ENCODE results near the gene SUN3. TPM values are rescaled to one million over a fixed set of nuclear protein-coding genes. Genes with fewer than 3 reads are reported as not detected.

The SUN3 gene
- total RNA-seq, 1 experiment from 2014 or later: not detected

DNA sequence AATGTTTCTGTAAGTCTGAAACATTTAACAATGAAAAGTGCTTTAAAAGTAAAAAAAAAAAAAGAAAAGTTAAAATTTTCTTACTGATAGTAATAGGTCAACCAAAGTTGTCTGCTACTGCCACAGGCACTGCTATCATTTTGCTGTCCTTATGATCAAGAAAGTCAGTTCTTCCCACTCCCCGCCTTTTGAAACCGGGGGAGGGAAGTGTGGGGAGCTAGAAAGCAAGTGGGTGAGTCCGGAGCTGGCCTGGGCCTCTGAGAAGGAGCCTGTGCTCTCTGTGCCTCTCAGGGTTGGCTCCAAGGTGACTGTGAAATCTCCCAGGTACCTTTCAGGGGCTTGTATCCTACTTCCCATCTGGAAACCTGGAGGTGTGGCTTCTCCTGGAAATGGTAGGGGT is 13.7 kb upstream of the SUN3 start (continued):
- TF ChIP-seq, protein P1, sequence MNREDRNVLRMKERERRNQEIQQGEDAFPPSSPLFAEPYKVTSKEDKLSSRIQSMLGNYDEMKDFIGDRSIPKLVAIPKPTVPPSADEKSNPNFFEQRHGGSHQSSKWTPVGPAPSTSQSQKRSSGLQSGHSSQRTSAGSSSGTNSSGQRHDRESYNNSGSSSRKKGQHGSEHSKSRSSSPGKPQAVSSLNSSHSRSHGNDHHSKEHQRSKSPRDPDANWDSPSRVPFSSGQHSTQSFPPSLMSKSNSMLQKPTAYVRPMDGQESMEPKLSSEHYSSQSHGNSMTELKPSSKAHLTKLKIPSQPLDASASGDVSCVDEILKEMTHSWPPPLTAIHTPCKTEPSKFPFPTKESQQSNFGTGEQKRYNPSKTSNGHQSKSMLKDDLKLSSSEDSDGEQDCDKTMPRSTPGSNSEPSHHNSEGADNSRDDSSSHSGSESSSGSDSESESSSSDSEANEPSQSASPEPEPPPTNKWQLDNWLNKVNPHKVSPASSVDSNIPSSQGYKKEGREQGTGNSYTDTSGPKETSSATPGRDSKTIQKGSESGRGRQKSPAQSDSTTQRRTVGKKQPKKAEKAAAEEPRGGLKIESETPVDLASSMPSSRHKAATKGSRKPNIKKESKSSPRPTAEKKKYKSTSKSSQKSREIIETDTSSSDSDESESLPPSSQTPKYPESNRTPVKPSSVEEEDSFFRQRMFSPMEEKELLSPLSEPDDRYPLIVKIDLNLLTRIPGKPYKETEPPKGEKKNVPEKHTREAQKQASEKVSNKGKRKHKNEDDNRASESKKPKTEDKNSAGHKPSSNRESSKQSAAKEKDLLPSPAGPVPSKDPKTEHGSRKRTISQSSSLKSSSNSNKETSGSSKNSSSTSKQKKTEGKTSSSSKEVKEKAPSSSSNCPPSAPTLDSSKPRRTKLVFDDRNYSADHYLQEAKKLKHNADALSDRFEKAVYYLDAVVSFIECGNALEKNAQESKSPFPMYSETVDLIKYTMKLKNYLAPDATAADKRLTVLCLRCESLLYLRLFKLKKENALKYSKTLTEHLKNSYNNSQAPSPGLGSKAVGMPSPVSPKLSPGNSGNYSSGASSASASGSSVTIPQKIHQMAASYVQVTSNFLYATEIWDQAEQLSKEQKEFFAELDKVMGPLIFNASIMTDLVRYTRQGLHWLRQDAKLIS (CRISPR knock-in tag; IDR thresholded peaks at IDR 0.05; ENCODE audit: borderline replicate concordance): no peak
- TF ChIP-seq JUN (CRISPR knock-in tag; IDR thresholded peaks at IDR 0.05) (no peak), SOX15 (CRISPR knock-in tag; IDR thresholded peaks at IDR 0.05) (no peak), FOXJ3 (CRISPR knock-in tag; IDR thresholded peaks at IDR 0.05; ENCODE audit: borderline replicate concordance) (no peak), ETV6 (CRISPR knock-in tag; IDR thresholded peaks at IDR 0.05) (no peak), JAZF1 (CRISPR knock-in tag; IDR thresholded peaks at IDR 0.05) (no peak), ZNF317 (CRISPR knock-in tag; IDR thresholded peaks at IDR 0.05; ENCODE audit: borderline replicate concordance, low read depth) (no peak)
- TF ChIP-seq, protein P2, sequence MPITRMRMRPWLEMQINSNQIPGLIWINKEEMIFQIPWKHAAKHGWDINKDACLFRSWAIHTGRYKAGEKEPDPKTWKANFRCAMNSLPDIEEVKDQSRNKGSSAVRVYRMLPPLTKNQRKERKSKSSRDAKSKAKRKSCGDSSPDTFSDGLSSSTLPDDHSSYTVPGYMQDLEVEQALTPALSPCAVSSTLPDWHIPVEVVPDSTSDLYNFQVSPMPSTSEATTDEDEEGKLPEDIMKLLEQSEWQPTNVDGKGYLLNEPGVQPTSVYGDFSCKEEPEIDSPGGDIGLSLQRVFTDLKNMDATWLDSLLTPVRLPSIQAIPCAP (CRISPR knock-in tag; IDR thresholded peaks at IDR 0.05): no peak
- TF ChIP-seq, protein P3, sequence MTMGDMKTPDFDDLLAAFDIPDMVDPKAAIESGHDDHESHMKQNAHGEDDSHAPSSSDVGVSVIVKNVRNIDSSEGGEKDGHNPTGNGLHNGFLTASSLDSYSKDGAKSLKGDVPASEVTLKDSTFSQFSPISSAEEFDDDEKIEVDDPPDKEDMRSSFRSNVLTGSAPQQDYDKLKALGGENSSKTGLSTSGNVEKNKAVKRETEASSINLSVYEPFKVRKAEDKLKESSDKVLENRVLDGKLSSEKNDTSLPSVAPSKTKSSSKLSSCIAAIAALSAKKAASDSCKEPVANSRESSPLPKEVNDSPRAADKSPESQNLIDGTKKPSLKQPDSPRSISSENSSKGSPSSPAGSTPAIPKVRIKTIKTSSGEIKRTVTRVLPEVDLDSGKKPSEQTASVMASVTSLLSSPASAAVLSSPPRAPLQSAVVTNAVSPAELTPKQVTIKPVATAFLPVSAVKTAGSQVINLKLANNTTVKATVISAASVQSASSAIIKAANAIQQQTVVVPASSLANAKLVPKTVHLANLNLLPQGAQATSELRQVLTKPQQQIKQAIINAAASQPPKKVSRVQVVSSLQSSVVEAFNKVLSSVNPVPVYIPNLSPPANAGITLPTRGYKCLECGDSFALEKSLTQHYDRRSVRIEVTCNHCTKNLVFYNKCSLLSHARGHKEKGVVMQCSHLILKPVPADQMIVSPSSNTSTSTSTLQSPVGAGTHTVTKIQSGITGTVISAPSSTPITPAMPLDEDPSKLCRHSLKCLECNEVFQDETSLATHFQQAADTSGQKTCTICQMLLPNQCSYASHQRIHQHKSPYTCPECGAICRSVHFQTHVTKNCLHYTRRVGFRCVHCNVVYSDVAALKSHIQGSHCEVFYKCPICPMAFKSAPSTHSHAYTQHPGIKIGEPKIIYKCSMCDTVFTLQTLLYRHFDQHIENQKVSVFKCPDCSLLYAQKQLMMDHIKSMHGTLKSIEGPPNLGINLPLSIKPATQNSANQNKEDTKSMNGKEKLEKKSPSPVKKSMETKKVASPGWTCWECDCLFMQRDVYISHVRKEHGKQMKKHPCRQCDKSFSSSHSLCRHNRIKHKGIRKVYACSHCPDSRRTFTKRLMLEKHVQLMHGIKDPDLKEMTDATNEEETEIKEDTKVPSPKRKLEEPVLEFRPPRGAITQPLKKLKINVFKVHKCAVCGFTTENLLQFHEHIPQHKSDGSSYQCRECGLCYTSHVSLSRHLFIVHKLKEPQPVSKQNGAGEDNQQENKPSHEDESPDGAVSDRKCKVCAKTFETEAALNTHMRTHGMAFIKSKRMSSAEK (CRISPR knock-in tag; IDR thresholded peaks at IDR 0.05; ENCODE audit: borderline replicate concordance): no peak
- TF ChIP-seq, protein P4, sequence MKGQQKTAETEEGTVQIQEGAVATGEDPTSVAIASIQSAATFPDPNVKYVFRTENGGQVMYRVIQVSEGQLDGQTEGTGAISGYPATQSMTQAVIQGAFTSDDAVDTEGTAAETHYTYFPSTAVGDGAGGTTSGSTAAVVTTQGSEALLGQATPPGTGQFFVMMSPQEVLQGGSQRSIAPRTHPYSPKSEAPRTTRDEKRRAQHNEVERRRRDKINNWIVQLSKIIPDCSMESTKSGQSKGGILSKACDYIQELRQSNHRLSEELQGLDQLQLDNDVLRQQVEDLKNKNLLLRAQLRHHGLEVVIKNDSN (CRISPR knock-in tag; IDR thresholded peaks at IDR 0.05): no peak

DNA sequence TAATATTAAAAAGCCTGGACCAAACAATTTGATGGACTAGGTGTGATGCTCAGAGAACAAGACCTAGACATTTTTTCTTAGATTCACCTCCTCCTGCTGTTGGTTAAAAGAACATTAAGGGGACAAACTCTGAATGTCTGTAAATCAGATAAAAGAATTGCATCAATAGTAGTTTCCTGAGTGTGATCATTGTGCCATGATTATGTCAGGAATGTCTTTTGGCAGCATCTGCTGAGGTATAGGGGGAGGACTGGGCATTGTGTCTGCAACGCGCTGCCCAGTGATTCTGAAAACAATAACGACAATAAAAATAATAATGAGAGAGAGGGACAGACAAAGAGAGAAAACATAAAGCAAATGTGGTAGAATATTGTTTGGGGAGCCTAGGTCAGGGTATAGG is 13.3 kb upstream of the SUN3 start:
- no peak overlapping the region for H3K27ac Mint-ChIP-seq
- H3K27me3 Mint-ChIP-seq (ENCODE audit: low read depth): peaks cover 9% of the 10 kb centered on the region
- ATAC-seq: no peak
- DNase-seq (ENCODE audit: low spot score): no peak
- peaks cover 65% of the 10 kb centered on the region for H3K4me1 Mint-ChIP-seq
- POLR2A ChIA-PET: no interaction called here
- H3K4me3 Mint-ChIP-seq: no peak overlapping the region
- CTCF ChIA-PET: no interaction called here
- H3K9me3 Mint-ChIP-seq: no peaks in the 10 kb centered on the region
- no peaks in the 10 kb centered on the region for H3K36me3 Mint-ChIP-seq
- TF ChIP-seq, protein P5, sequence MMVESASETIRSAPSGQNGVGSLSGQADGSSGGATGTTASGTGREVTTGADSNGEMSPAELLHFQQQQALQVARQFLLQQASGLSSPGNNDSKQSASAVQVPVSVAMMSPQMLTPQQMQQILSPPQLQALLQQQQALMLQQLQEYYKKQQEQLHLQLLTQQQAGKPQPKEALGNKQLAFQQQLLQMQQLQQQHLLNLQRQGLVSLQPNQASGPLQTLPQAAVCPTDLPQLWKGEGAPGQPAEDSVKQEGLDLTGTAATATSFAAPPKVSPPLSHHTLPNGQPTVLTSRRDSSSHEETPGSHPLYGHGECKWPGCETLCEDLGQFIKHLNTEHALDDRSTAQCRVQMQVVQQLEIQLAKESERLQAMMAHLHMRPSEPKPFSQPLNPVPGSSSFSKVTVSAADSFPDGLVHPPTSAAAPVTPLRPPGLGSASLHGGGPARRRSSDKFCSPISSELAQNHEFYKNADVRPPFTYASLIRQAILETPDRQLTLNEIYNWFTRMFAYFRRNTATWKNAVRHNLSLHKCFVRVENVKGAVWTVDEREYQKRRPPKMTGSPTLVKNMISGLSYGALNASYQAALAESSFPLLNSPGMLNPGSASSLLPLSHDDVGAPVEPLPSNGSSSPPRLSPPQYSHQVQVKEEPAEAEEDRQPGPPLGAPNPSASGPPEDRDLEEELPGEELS (CRISPR knock-in tag; IDR thresholded peaks at IDR 0.05): no peak
- TF ChIP-seq ZNF416 (CRISPR knock-in tag; IDR thresholded peaks at IDR 0.05) (no peak), ATF1 (CRISPR knock-in tag; IDR thresholded peaks at IDR 0.05) (no peak), ZNF423 (CRISPR knock-in tag; IDR thresholded peaks at IDR 0.05) (no peak), ESRRA (CRISPR knock-in tag; IDR thresholded peaks at IDR 0.05; ENCODE audit: borderline replicate concordance) (no peak), ZNF219 (CRISPR knock-in tag; IDR thresholded peaks at IDR 0.05; ENCODE audit: borderline replicate concordance) (no peak), PRRX2 (CRISPR knock-in tag; IDR thresholded peaks at IDR 0.05) (no peak), RORB (CRISPR knock-in tag; IDR thresholded peaks at IDR 0.05) (no peak)
- TF ChIP-seq, protein P6, sequence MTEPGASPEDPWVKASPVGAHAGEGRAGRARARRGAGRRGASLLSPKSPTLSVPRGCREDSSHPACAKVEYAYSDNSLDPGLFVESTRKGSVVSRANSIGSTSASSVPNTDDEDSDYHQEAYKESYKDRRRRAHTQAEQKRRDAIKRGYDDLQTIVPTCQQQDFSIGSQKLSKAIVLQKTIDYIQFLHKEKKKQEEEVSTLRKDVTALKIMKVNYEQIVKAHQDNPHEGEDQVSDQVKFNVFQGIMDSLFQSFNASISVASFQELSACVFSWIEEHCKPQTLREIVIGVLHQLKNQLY (CRISPR knock-in tag; IDR thresholded peaks at IDR 0.05): no peak
- TF ChIP-seq, protein P7, sequence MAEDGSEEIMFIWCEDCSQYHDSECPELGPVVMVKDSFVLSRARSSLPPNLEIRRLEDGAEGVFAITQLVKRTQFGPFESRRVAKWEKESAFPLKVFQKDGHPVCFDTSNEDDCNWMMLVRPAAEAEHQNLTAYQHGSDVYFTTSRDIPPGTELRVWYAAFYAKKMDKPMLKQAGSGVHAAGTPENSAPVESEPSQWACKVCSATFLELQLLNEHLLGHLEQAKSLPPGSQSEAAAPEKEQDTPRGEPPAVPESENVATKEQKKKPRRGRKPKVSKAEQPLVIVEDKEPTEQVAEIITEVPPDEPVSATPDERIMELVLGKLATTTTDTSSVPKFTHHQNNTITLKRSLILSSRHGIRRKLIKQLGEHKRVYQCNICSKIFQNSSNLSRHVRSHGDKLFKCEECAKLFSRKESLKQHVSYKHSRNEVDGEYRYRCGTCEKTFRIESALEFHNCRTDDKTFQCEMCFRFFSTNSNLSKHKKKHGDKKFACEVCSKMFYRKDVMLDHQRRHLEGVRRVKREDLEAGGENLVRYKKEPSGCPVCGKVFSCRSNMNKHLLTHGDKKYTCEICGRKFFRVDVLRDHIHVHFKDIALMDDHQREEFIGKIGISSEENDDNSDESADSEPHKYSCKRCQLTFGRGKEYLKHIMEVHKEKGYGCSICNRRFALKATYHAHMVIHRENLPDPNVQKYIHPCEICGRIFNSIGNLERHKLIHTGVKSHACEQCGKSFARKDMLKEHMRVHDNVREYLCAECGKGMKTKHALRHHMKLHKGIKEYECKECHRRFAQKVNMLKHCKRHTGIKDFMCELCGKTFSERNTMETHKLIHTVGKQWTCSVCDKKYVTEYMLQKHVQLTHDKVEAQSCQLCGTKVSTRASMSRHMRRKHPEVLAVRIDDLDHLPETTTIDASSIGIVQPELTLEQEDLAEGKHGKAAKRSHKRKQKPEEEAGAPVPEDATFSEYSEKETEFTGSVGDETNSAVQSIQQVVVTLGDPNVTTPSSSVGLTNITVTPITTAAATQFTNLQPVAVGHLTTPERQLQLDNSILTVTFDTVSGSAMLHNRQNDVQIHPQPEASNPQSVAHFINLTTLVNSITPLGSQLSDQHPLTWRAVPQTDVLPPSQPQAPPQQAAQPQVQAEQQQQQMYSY (CRISPR knock-in tag; IDR thresholded peaks at IDR 0.05): no peak
- TF ChIP-seq, protein P4 (CRISPR knock-in tag; IDR thresholded peaks at IDR 0.05): no peak
